Fibroblast of lung (primary cell): ENCODE data around the gene SLC27A1. TPM values are rescaled to one million over a fixed set of nuclear protein-coding genes. Genes with fewer than 3 reads are reported as not detected.

Experiments used
- DNase-seq, 2 donors: peaks; one replicate each; pipeline versions ENCODE4 v3.0.0 to v3.0.0-alpha.2; 2010; ENCODE audit warnings: low read depth in 2 of 2
- H2AFZ ChIP-seq: 2 replicates; pipeline ENCODE4 v1.5.1; 2012; ENCODE audit warnings: low read length, control low read depth, inconsistent platforms
- H3K27ac ChIP-seq: 2 replicates; pipeline ENCODE4 v1.5.1; 2011; ENCODE audit warnings: low read length, control low read depth; ENCODE audit not compliant: insufficient read depth
- H3K27me3 ChIP-seq: 2 replicates; pipeline ENCODE4 v1.5.1; 2011; ENCODE audit warnings: mild to moderate bottlenecking, low read length; ENCODE audit not compliant: control insufficient read depth, insufficient read depth
- H3K36me3 ChIP-seq: 2 replicates; pipeline ENCODE4 v1.5.1; 2011; ENCODE audit warnings: low read length; ENCODE audit not compliant: control insufficient read depth, insufficient read depth
- H3K4me1 ChIP-seq: 2 replicates; pipeline ENCODE4 v1.5.1; 2011; ENCODE audit warnings: low read length; ENCODE audit not compliant: control insufficient read depth, insufficient read depth; ENCODE audit errors: extremely low read depth
- H3K4me2 ChIP-seq: 2 replicates; pipeline ENCODE4 v1.5.1; 2011; ENCODE audit warnings: low read length, control low read depth; ENCODE audit not compliant: insufficient read depth; ENCODE audit errors: extremely low read depth
- H3K4me3 ChIP-seq, 4 experiments: fragments of 200-600 bp in 1 of 4; sonication (generic) in 1 of 4; replicated peaks in 1 of 4; 2 replicates each; pipeline ENCODE4 v1.5.1; 2011 to 2016; ENCODE audit warnings: low read length in 4 of 4, low read depth in 3 of 4, mild to moderate bottlenecking in 3 of 4, control low read depth in 2 of 4, inconsistent platforms in 1 of 4, mixed read lengths in 1 of 4; ENCODE audit not compliant: insufficient read depth in 1 of 4; ENCODE audit errors: control extremely low read depth in 1 of 4
- H3K79me2 ChIP-seq: 2 replicates; pipeline ENCODE4 v1.5.1; 2012; ENCODE audit warnings: mild to moderate bottlenecking, low read length, inconsistent platforms; ENCODE audit not compliant: control insufficient read depth, insufficient read depth
- H3K9ac ChIP-seq: 2 replicates; pipeline ENCODE4 v1.5.1; 2011; ENCODE audit warnings: mild to moderate bottlenecking, low read length, control low read depth; ENCODE audit not compliant: insufficient read depth
- H3K9me3 ChIP-seq: 2 replicates; pipeline ENCODE4 v1.5.1; 2012; ENCODE audit warnings: low read depth, low read length; ENCODE audit not compliant: control insufficient read depth, insufficient read depth
- H4K20me1 ChIP-seq: 2 replicates; pipeline ENCODE4 v1.5.1; 2011; ENCODE audit warnings: low read length; ENCODE audit not compliant: control insufficient read depth, insufficient read depth; ENCODE audit errors: extremely low read depth
- EZH2 ChIP-seq: IDR thresholded peaks from 2 replicates; pipeline ENCODE4 v1.5.1; 2012; ENCODE audit warnings: low read length, control low read depth, mild to moderate bottlenecking; ENCODE audit errors: missing control alignments
- polyA plus RNA-seq, 2 donors: library from polyadenylated mRNA; depleted of rRNA in 1 of 2; stranded (reverse) in 1 of 2; unstranded in 1 of 2; fragments of >200 nt; gene quantifications; 2 replicates each; pipeline ENCODE4 v1.2.1, GENCODE V29; 2011 to 2012; ENCODE audit warnings: missing spikeins in 1 of 2
- total RNA-seq: library from RNA; depleted of rRNA; stranded (reverse); fragments of >200 nt; gene quantifications from 2 replicates; pipeline ENCODE4 v1.2.1, GENCODE V29; 2014
- TF ChIP-seq, protein P1 (sequence below), 2 donors: IDR thresholded peaks in 1 of 2; conservative IDR thresholded peaks in 1 of 2; 1 replicate in 1 of 2; 2 replicates in 1 of 2; pipeline ENCODE4 v1.5.1; 2011 to 2012; ENCODE audit warnings: low read length in 2 of 2, control low read depth in 1 of 2, inconsistent platforms in 1 of 2, low read depth in 1 of 2, mild to moderate bottlenecking in 1 of 2

SLC27A1 gene
- total and polyA plus RNA-seq, 2 donors (not counting 1 experiment from before 2014, with no cell fraction given): 4.0 to 25.3 TPM

DNA sequence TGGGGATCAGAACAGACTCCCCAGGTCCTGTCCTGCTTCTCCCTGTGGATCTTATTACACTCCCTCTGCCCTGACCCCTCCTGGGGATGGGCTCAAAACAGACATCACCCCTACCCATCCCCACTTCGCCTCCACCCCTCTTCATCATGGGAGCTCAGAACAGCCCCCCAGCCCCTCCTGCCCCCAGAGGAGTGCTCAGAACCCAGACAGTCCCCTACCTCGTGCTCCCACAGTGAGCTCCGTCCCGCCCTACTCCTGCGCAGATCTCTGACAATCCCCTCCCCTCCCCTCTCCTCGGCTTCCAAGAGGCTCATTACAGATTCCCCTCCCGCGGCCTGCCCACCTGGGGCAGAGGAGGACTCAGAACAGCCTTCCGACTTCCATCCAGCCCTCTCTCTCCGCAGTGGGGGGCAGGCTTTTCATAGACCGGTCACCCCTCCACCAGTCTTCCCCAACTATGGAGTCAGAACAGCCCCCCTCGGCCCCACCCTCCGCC lies 15.7 kb upstream of the SLC27A1 start:
- H3K9ac ChIP-seq: no peak overlapping the region
- no peak overlapping the region for H3K27ac ChIP-seq
- H3K4me2 ChIP-seq: no peak overlapping the region
- peaks cover 18% of the 10 kb centered on the region for H3K27me3 ChIP-seq
- no peaks in the 10 kb centered on the region for H3K36me3 ChIP-seq
- H3K4me3 ChIP-seq: no peak overlapping the region
- H4K20me1 ChIP-seq: no peaks in the 10 kb centered on the region
- H3K79me2 ChIP-seq: no peaks in the 10 kb centered on the region
- TF ChIP-seq, protein P1, sequence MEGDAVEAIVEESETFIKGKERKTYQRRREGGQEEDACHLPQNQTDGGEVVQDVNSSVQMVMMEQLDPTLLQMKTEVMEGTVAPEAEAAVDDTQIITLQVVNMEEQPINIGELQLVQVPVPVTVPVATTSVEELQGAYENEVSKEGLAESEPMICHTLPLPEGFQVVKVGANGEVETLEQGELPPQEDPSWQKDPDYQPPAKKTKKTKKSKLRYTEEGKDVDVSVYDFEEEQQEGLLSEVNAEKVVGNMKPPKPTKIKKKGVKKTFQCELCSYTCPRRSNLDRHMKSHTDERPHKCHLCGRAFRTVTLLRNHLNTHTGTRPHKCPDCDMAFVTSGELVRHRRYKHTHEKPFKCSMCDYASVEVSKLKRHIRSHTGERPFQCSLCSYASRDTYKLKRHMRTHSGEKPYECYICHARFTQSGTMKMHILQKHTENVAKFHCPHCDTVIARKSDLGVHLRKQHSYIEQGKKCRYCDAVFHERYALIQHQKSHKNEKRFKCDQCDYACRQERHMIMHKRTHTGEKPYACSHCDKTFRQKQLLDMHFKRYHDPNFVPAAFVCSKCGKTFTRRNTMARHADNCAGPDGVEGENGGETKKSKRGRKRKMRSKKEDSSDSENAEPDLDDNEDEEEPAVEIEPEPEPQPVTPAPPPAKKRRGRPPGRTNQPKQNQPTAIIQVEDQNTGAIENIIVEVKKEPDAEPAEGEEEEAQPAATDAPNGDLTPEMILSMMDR (conservative IDR thresholded peaks at IDR 0.05 in 1 of 2, IDR thresholded peaks at IDR 0.05 in 1 of 2; ENCODE audit: low read depth in 1 of 2, low read length in 2 of 2): no peak
- peak; percentile 86 for TF ChIP-seq EZH2
- no peaks in the 10 kb centered on the region for H3K9me3 ChIP-seq
- DNase-seq: no peak
- no peaks in the 10 kb centered on the region for H3K4me1 ChIP-seq
- no peak overlapping the region for H2AFZ ChIP-seq

DNA sequence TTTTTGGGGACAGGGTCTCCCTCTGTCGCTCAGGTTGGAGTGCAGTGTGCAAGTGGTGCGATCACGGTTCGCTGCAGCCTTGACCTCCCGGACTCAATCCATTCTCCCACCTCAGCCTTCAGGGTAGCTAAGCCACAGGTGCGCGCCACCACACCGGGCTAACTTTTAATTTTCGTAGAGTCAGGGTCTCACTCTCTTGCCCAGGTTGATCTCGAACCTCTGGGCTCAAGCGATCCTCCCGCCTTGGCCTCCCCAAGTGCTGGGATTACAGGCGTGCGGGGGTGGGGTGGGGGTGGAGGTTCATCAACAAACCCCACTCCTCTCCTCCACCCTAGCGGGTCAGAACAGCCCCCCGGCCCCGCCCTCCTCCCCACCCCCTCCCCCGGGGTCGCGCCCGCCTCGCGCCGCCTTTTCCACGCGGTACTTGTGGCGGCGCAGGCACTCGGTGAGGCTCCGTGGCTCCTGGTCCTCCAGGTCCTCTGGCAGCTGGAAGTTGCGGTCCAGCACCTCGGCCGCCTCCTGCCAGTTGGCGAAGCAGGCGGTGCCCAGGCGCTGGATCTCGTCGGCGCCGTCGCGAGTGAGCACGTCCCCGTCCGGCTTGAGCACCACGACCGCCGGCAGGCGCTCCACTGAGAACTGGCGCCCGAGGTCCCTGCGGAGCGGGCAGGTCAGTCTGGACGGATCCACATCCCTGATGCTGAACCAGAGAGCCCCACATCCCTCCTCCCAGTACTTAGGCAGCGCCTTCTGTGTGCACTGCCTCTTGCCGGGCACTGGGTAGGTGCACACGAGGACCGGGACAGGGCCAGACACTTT lies 14.8 kb upstream of the SLC27A1 start:
- TF ChIP-seq, protein P1 (conservative IDR thresholded peaks at IDR 0.05 in 1 of 2, IDR thresholded peaks at IDR 0.05 in 1 of 2; ENCODE audit: low read depth in 1 of 2, low read length in 2 of 2): no peak
- TF ChIP-seq EZH2: peak; percentile 86
- H2AFZ ChIP-seq: no peak overlapping the region
- H3K27me3 ChIP-seq: peaks cover 18% of the 10 kb centered on the region
- no peak overlapping the region for H3K4me3 ChIP-seq
- no peak overlapping the region for H3K27ac ChIP-seq
- H3K9ac ChIP-seq: no peak overlapping the region
- H3K9me3 ChIP-seq: no peaks in the 10 kb centered on the region
- no peaks in the 10 kb centered on the region for H3K79me2 ChIP-seq
- no peaks in the 10 kb centered on the region for H4K20me1 ChIP-seq
- H3K36me3 ChIP-seq: no peaks in the 10 kb centered on the region
- no peak overlapping the region for H3K4me2 ChIP-seq
- no peak for DNase-seq
- no peaks in the 10 kb centered on the region for H3K4me1 ChIP-seq

DNA sequence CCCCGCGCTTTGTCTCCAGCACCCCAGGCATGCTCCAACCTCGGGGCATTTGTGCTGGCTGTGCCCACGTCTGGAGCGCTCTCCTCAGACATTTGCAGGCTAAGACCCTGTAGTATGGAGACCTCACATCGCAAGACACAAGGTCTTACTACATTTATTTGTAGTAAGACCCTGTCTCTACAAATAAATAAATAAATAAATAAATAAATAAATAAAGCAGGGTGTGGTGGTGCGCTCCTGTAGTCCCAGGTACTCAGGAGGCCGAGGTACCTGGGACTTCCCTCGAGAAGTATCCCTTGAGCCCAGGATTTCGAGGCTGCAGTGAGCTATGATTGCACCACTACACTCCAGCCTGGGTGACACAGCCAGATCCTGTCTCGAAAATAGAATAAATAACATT lies 14.2 kb upstream of the SLC27A1 start:
- H3K36me3 ChIP-seq: no peaks in the 10 kb centered on the region
- no peak overlapping the region for H3K27ac ChIP-seq
- H3K4me3 ChIP-seq: no peak overlapping the region
- no peak overlapping the region for H2AFZ ChIP-seq
- H4K20me1 ChIP-seq: no peaks in the 10 kb centered on the region
- TF ChIP-seq, protein P1 (conservative IDR thresholded peaks at IDR 0.05 in 1 of 2, IDR thresholded peaks at IDR 0.05 in 1 of 2; ENCODE audit: low read depth in 1 of 2, low read length in 2 of 2): no peak
- peak; percentile 1 for TF ChIP-seq EZH2
- H3K9ac ChIP-seq: no peak overlapping the region
- no peaks in the 10 kb centered on the region for H3K79me2 ChIP-seq
- H3K4me2 ChIP-seq: no peak overlapping the region
- DNase-seq: no peak
- H3K4me1 ChIP-seq: no peaks in the 10 kb centered on the region
- H3K27me3 ChIP-seq: peaks cover 18% of the 10 kb centered on the region
- H3K9me3 ChIP-seq: no peaks in the 10 kb centered on the region
